Measurements from ENCODE around the gene GPR84. TPM values are rescaled to one million over a fixed set of nuclear protein-coding genes. Genes with fewer than 3 reads are reported as not detected.

GPR84 gene
- total and polyA plus RNA-seq, 2 of the 13 experiments (the other 11 are each of a cell fraction or from before 2014, with no cell fraction given): not detected

DNA sequence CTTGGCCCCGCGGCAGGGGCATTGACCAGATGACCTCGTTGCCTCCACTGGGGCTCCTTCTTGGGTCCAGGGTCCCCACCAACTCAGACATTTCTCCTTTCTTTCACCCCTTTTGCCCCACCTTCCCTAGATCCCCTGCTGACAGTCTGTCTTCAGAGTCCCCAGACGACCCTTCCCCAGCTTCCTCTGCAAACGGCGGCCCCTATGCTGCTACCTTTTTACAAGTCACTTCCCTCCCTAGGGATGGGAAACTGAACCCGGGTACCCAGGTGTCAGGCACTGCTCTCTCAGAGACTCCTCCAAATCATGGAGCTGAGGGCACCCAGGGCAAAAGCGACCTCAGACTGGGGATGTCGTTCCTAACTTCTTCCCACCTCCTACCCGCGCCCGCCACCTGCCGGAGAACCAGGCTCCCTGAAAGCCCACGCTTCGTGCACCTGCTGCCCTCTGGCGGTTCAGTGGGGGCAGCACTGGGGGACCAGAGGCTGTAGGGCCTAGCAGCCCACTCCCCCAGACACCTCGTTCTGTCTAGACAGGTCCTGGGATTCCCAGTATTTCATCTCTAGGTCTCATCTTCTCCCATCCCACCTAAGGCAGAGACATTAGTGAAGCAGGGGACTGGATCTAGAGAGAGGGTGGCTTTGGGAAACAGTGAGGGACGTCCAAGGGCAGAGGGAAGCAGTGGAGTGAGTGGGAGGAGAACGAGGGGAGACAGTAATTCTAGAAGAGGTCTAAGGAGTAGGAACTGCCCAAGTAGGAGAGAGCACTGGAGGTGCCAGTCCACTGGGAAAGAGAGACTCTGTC lies 15.3 kb upstream of the GPR84 start (continued):
- TF ChIP-seq SCMH1 (CRISPR knock-in tag; IDR thresholded peaks at IDR 0.05; ENCODE audit: borderline replicate concordance) (no peak), NCOA2 (CRISPR knock-in tag; IDR thresholded peaks at IDR 0.05) (no peak), ZNF235 (CRISPR knock-in tag; IDR thresholded peaks at IDR 0.05; ENCODE audit: borderline replicate concordance) (no peak), POLR2AphosphoS2 (IDR thresholded peaks at IDR 0.05; ENCODE audit: low read depth, low read length) (no peak), KLF12 (CRISPR knock-in tag; IDR thresholded peaks at IDR 0.05; ENCODE audit: borderline replicate concordance) (no peak), ZNF768 (CRISPR knock-in tag; IDR thresholded peaks at IDR 0.05) (peak; percentile 60; the same call in 1 of the 2 replicates), MEF2D (CRISPR knock-in tag; IDR thresholded peaks at IDR 0.05) (peak; percentile 74; the same call in 1 of the 2 replicates), CHD2 (IDR thresholded peaks at IDR 0.05; ENCODE audit: low read depth, low read length) (no peak), RAD51 (IDR thresholded peaks at IDR 0.05; ENCODE audit: borderline replicate concordance) (no peak)
- TF ChIP-seq, protein P1, sequence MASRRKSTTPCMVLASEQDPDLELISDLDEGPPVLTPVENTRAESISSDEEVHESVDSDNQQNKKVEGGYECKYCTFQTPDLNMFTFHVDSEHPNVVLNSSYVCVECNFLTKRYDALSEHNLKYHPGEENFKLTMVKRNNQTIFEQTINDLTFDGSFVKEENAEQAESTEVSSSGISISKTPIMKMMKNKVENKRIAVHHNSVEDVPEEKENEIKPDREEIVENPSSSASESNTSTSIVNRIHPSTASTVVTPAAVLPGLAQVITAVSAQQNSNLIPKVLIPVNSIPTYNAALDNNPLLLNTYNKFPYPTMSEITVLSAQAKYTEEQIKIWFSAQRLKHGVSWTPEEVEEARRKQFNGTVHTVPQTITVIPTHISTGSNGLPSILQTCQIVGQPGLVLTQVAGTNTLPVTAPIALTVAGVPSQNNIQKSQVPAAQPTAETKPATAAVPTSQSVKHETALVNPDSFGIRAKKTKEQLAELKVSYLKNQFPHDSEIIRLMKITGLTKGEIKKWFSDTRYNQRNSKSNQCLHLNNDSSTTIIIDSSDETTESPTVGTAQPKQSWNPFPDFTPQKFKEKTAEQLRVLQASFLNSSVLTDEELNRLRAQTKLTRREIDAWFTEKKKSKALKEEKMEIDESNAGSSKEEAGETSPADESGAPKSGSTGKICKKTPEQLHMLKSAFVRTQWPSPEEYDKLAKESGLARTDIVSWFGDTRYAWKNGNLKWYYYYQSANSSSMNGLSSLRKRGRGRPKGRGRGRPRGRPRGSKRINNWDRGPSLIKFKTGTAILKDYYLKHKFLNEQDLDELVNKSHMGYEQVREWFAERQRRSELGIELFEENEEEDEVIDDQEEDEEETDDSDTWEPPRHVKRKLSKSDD (CRISPR knock-in tag; IDR thresholded peaks at IDR 0.05; ENCODE audit: low read depth): no peak
- TF ChIP-seq, protein P2, sequence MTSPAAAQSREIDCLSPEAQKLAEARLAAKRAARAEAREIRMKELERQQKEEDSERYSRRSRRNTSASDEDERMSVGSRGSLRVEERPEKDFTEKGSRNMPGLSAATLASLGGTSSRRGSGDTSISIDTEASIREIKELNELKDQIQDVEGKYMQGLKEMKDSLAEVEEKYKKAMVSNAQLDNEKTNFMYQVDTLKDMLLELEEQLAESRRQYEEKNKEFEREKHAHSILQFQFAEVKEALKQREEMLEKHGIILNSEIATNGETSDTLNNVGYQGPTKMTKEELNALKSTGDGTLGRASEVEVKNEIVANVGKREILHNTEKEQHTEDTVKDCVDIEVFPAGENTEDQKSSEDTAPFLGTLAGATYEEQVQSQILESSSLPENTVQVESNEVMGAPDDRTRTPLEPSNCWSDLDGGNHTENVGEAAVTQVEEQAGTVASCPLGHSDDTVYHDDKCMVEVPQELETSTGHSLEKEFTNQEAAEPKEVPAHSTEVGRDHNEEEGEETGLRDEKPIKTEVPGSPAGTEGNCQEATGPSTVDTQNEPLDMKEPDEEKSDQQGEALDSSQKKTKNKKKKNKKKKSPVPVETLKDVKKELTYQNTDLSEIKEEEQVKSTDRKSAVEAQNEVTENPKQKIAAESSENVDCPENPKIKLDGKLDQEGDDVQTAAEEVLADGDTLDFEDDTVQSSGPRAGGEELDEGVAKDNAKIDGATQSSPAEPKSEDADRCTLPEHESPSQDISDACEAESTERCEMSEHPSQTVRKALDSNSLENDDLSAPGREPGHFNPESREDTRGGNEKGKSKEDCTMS (CRISPR knock-in tag; conservative IDR thresholded peaks at IDR 0.05): no peak
- TF ChIP-seq, protein P3, sequence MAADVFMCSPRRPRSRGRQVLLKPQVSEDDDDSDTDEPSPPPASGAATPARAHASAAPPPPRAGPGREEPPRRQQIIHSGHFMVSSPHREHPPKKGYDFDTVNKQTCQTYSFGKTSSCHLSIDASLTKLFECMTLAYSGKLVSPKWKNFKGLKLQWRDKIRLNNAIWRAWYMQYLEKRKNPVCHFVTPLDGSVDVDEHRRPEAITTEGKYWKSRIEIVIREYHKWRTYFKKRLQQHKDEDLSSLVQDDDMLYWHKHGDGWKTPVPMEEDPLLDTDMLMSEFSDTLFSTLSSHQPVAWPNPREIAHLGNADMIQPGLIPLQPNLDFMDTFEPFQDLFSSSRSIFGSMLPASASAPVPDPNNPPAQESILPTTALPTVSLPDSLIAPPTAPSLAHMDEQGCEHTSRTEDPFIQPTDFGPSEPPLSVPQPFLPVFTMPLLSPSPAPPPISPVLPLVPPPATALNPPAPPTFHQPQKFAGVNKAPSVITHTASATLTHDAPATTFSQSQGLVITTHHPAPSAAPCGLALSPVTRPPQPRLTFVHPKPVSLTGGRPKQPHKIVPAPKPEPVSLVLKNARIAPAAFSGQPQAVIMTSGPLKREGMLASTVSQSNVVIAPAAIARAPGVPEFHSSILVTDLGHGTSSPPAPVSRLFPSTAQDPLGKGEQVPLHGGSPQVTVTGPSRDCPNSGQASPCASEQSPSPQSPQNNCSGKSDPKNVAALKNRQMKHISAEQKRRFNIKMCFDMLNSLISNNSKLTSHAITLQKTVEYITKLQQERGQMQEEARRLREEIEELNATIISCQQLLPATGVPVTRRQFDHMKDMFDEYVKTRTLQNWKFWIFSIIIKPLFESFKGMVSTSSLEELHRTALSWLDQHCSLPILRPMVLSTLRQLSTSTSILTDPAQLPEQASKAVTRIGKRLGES (CRISPR knock-in tag; IDR thresholded peaks at IDR 0.05; ENCODE audit: borderline replicate concordance): no peak
- TF ChIP-seq, protein P4, sequence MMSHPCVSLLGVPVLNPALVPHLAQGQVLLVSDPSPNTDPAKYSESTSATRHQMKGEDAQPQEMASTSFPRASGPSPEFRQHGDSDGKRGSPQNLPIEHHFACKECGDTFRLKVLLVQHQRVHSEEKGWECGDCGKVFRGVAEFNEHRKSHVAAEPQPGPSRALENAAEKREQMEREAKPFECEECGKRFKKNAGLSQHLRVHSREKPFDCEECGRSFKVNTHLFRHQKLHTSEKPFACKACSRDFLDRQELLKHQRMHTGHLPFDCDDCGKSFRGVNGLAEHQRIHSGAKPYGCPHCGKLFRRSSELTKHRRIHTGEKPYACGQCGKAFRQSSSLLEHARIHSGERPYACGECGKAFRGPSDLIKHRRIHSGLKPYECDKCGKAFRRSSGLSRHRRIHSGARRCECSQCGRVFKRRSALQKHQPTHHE (CRISPR knock-in tag; IDR thresholded peaks at IDR 0.05; ENCODE audit: borderline replicate concordance): no peak
- TF ChIP-seq, protein P5, sequence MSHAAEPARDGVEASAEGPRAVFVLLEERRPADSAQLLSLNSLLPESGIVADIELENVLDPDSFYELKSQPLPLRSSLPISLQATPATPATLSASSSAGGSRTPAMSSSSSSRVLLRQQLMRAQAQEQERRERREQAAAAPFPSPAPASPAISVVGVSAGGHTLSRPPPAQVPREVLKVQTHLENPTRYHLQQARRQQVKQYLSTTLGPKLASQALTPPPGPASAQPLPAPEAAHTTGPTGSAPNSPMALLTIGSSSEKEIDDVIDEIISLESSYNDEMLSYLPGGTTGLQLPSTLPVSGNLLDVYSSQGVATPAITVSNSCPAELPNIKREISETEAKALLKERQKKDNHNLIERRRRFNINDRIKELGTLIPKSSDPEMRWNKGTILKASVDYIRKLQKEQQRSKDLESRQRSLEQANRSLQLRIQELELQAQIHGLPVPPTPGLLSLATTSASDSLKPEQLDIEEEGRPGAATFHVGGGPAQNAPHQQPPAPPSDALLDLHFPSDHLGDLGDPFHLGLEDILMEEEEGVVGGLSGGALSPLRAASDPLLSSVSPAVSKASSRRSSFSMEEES (CRISPR knock-in tag; IDR thresholded peaks at IDR 0.05): no peak
- TF ChIP-seq, protein P6, sequence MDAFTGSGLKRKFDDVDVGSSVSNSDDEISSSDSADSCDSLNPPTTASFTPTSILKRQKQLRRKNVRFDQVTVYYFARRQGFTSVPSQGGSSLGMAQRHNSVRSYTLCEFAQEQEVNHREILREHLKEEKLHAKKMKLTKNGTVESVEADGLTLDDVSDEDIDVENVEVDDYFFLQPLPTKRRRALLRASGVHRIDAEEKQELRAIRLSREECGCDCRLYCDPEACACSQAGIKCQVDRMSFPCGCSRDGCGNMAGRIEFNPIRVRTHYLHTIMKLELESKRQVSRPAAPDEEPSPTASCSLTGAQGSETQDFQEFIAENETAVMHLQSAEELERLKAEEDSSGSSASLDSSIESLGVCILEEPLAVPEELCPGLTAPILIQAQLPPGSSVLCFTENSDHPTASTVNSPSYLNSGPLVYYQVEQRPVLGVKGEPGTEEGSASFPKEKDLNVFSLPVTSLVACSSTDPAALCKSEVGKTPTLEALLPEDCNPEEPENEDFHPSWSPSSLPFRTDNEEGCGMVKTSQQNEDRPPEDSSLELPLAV (CRISPR knock-in tag; conservative IDR thresholded peaks at IDR 0.05; ENCODE audit: low read depth): no peak
